Adrenal gland (tissue), 5 donors: ENCODE data around the gene ZFYVE1.

ENCODE experiments used
- CTCF ChIP-seq, 6 experiments: fragments of 450-650 bp in 4 of 6; fragments of 200-600 bp in 2 of 6; sonication (generic) in 1 of 6; IDR thresholded peaks; 1 replicate in 5 of 6; 2 replicates in 1 of 6; pipeline versions ENCODE4 v1.5.1 to v1.8.0; 2016 to 2021; ENCODE audit warnings: antibody characterized with exemption in 6 of 6, mild to moderate bottlenecking in 2 of 6, moderate library complexity in 1 of 6
- POLR2A ChIP-seq, 2 donors: fragments of 450-650 bp; IDR thresholded peaks; one replicate each; pipeline ENCODE4 v1.6.1; 2017; ENCODE audit warnings: antibody characterized with exemption in 2 of 2, mild to moderate bottlenecking in 2 of 2, moderate library complexity in 1 of 2
- donor health status: DM: no; HTN: no; CAD: no.

- no peak for TF ChIP-seq CTCF (IDR thresholded peaks at IDR 0.05)
- no peak for TF ChIP-seq POLR2A (IDR thresholded peaks at IDR 0.05)
Measured at GRCh38 chr14:73025544-73025943, 1.4 kb downstream of the ZFYVE1 start.
